Measurements from ENCODE around the gene TNFAIP6. TPM values are rescaled to one million over a fixed set of nuclear protein-coding genes. Genes with fewer than 3 reads are reported as not detected.
"Not testable (repeated sequence)": the region's sequence is repeated elsewhere in the genome, so short reads cannot be mapped to it uniquely, and the experiment has no call there.

The TNFAIP6 gene
- total and polyA plus RNA-seq, 3 experiments from 2014 or later = not detected

GRCh38 chr2:151334082-151334815 lies 23.1 kb upstream of the TNFAIP6 start:
- H3K4me3 ChIP-seq (ENCODE audit: low read length) = no peak overlapping the region
- no peak overlapping the region for H3K4me3 Mint-ChIP-seq
- no peak for DNase-seq
- H3K9me3 Mint-ChIP-seq = peaks cover 0 to 3% (median 0%) of the 10 kb centered on the region in 5 donors
- no peaks in the 10 kb centered on the region for H3K27me3 ChIP-seq (ENCODE audit: insufficient read depth, low read length, poor library complexity, severe bottlenecking)
- H3K4me1 Mint-ChIP-seq = no peaks in the 10 kb centered on the region
- no peaks in the 10 kb centered on the region for H3K36me3 ChIP-seq (ENCODE audit: insufficient read depth, low read length)
- H3K27ac Mint-ChIP-seq = no peak overlapping the region
- no peaks in the 10 kb centered on the region for H3K36me3 Mint-ChIP-seq
- H3K27ac ChIP-seq (ENCODE audit: low read depth, low read length) = no peak overlapping the region
- CTCF ChIA-PET = no interaction called here
- no peaks in the 10 kb centered on the region for H3K4me1 ChIP-seq (ENCODE audit: insufficient read depth, low read length)
- peaks cover 3 to 33% of the 10 kb centered on the region in 2 donors for H3K27me3 Mint-ChIP-seq
- H3K9me3 ChIP-seq (ENCODE audit: low read length) = no peaks in the 10 kb centered on the region
- POLR2A ChIA-PET = no interaction called here

GRCh38 chr2:151336863-151337371 lies 20.5 kb upstream of the TNFAIP6 start:
- H3K9me3 Mint-ChIP-seq = peaks cover 6 to 11% (median 10%) of the 10 kb centered on the region in 5 donors
- CTCF ChIA-PET = no interaction called here
- Histone ChIP-seq H3K36me3 (ENCODE audit: insufficient read depth, low read length) (no peaks in the 10 kb centered on the region), H3K27me3 (ENCODE audit: insufficient read depth, low read length, poor library complexity, severe bottlenecking) (no peaks in the 10 kb centered on the region), H3K4me3 (ENCODE audit: low read length) (no peak overlapping the region), H3K4me1 (ENCODE audit: insufficient read depth, low read length) (no peaks in the 10 kb centered on the region), H3K27ac (ENCODE audit: low read depth, low read length) (no peak overlapping the region), H3K9me3 (ENCODE audit: low read length) (no peaks in the 10 kb centered on the region)
- no peaks in the 10 kb centered on the region for H3K4me1 Mint-ChIP-seq
- H3K27me3 Mint-ChIP-seq = peaks cover 5 to 28% of the 10 kb centered on the region in 2 donors
- H3K36me3 Mint-ChIP-seq = peaks cover 0 to 7% (median 0%) of the 10 kb centered on the region in 3 donors
- POLR2A ChIA-PET = no interaction called here
- no peak for DNase-seq
- H3K27ac Mint-ChIP-seq = no peak overlapping the region
- H3K4me3 Mint-ChIP-seq = no peak overlapping the region

- H3K27me3 Mint-ChIP-seq = peaks cover 5 to 30% of the 10 kb centered on the region in 2 donors
- Histone ChIP-seq H3K4me3 (ENCODE audit: low read length) (no peak overlapping the region), H3K9me3 (ENCODE audit: low read length) (no peaks in the 10 kb centered on the region), H3K36me3 (ENCODE audit: insufficient read depth, low read length) (no peaks in the 10 kb centered on the region), H3K27ac (ENCODE audit: low read depth, low read length) (no peak overlapping the region), H3K27me3 (ENCODE audit: insufficient read depth, low read length, poor library complexity, severe bottlenecking) (no peaks in the 10 kb centered on the region), H3K4me1 (ENCODE audit: insufficient read depth, low read length) (no peaks in the 10 kb centered on the region)
- ChIA-PET POLR2A (no interaction called here), CTCF (no interaction called here)
- no peak for DNase-seq
- H3K27ac Mint-ChIP-seq = no peak overlapping the region
- H3K4me1 Mint-ChIP-seq = no peaks in the 10 kb centered on the region
- peaks cover 10 to 12% (median 10%) of the 10 kb centered on the region in 5 donors for H3K9me3 Mint-ChIP-seq
- H3K4me3 Mint-ChIP-seq = no peak overlapping the region
- peaks cover 0 to 7% (median 0%) of the 10 kb centered on the region in 3 donors for H3K36me3 Mint-ChIP-seq
Measured at GRCh38 chr2:151337643-151338042, 19.7 kb upstream of the TNFAIP6 start.

- no peak for DNase-seq
- Mint-ChIP-seq H3K27ac (no peak overlapping the region), H3K9me3 (peaks cover 10 to 12% (median 10%) of the 10 kb centered on the region in 5 donors), H3K36me3 (peaks cover 0 to 7% (median 0%) of the 10 kb centered on the region in 3 donors), H3K4me3 (no peak overlapping the region), H3K4me1 (no peaks in the 10 kb centered on the region), H3K27me3 (peaks cover 5 to 28% of the 10 kb centered on the region in 2 donors)
- no peak overlapping the region for H3K4me3 ChIP-seq (ENCODE audit: low read length)
- H3K36me3 ChIP-seq (ENCODE audit: insufficient read depth, low read length) = no peaks in the 10 kb centered on the region
- H3K4me1 ChIP-seq (ENCODE audit: insufficient read depth, low read length) = no peaks in the 10 kb centered on the region
- H3K27ac ChIP-seq (ENCODE audit: low read depth, low read length) = no peak overlapping the region
- no peaks in the 10 kb centered on the region for H3K27me3 ChIP-seq (ENCODE audit: insufficient read depth, low read length, poor library complexity, severe bottlenecking)
- ChIA-PET POLR2A (no interaction called here), CTCF (no interaction called here)
- no peaks in the 10 kb centered on the region for H3K9me3 ChIP-seq (ENCODE audit: low read length)
Measured at GRCh38 chr2:151338115-151338514, 19.3 kb upstream of the TNFAIP6 start.

GRCh38 chr2:151343073-151343472 lies 14.3 kb upstream of the TNFAIP6 start:
- peaks cover 2 to 10% of the 10 kb centered on the region in 2 donors for H3K27me3 Mint-ChIP-seq
- no peaks in the 10 kb centered on the region for H3K36me3 ChIP-seq (ENCODE audit: insufficient read depth, low read length)
- no peak overlapping the region for H3K4me3 ChIP-seq (ENCODE audit: low read length)
- no peak overlapping the region for H3K27ac Mint-ChIP-seq
- H3K27me3 ChIP-seq (ENCODE audit: insufficient read depth, low read length, poor library complexity, severe bottlenecking) = no peaks in the 10 kb centered on the region
- no peaks in the 10 kb centered on the region for H3K4me1 ChIP-seq (ENCODE audit: insufficient read depth, low read length)
- no peaks in the 10 kb centered on the region for H3K9me3 ChIP-seq (ENCODE audit: low read length)
- H3K27ac ChIP-seq (ENCODE audit: low read depth, low read length) = no peak overlapping the region
- no peak for DNase-seq
- POLR2A ChIA-PET = no interaction called here
- H3K4me3 Mint-ChIP-seq = no peak overlapping the region
- H3K9me3 Mint-ChIP-seq = peaks cover 12 to 17% (median 16%) of the 10 kb centered on the region in 5 donors
- peaks cover 0 to 12% (median 0%) of the 10 kb centered on the region in 3 donors for H3K36me3 Mint-ChIP-seq
- H3K4me1 Mint-ChIP-seq = no peaks in the 10 kb centered on the region
- CTCF ChIA-PET = no interaction called here

- H3K27me3 Mint-ChIP-seq = peaks cover 2 to 10% of the 10 kb centered on the region in 2 donors
- H3K9me3 Mint-ChIP-seq = peaks cover 12 to 17% (median 16%) of the 10 kb centered on the region in 5 donors
- H3K9me3 ChIP-seq (ENCODE audit: low read length); CTCF ChIA-PET; H3K4me1 ChIP-seq (ENCODE audit: insufficient read depth, low read length); DNase-seq; H3K27ac Mint-ChIP-seq; H3K36me3 ChIP-seq (ENCODE audit: insufficient read depth, low read length); H3K27me3 ChIP-seq (ENCODE audit: insufficient read depth, low read length, poor library complexity, severe bottlenecking); H3K4me1 Mint-ChIP-seq; H3K4me3 Mint-ChIP-seq; H3K4me3 ChIP-seq (ENCODE audit: low read length); POLR2A ChIA-PET; H3K27ac ChIP-seq (ENCODE audit: low read depth, low read length): not testable (repeated sequence)
- peaks cover 0 to 12% (median 0%) of the 10 kb centered on the region in 3 donors for H3K36me3 Mint-ChIP-seq
Measured at GRCh38 chr2:151344191-151344590, 13.2 kb upstream of the TNFAIP6 start.

GRCh38 chr2:151344906-151345305 lies 12.5 kb upstream of the TNFAIP6 start:
- no peak overlapping the region for H3K27ac Mint-ChIP-seq
- Histone ChIP-seq H3K4me1 (ENCODE audit: insufficient read depth, low read length) (no peaks in the 10 kb centered on the region), H3K27ac (ENCODE audit: low read depth, low read length) (no peak overlapping the region), H3K36me3 (ENCODE audit: insufficient read depth, low read length) (no peaks in the 10 kb centered on the region), H3K27me3 (ENCODE audit: insufficient read depth, low read length, poor library complexity, severe bottlenecking) (no peaks in the 10 kb centered on the region), H3K4me3 (ENCODE audit: low read length) (no peak overlapping the region), H3K9me3 (ENCODE audit: low read length) (no peaks in the 10 kb centered on the region)
- no peak for DNase-seq
- ChIA-PET POLR2A (no interaction called here), CTCF (no interaction called here)
- H3K4me3 Mint-ChIP-seq = no peak overlapping the region
- peaks cover 0 to 12% (median 0%) of the 10 kb centered on the region in 3 donors for H3K36me3 Mint-ChIP-seq
- H3K27me3 Mint-ChIP-seq = peaks cover 2 to 10% of the 10 kb centered on the region in 2 donors
- peaks cover 12 to 17% (median 16%) of the 10 kb centered on the region in 5 donors for H3K9me3 Mint-ChIP-seq
- H3K4me1 Mint-ChIP-seq = no peaks in the 10 kb centered on the region

GRCh38 chr2:151347294-151347693 lies 10.1 kb upstream of the TNFAIP6 start:
- H3K4me1 Mint-ChIP-seq = no peaks in the 10 kb centered on the region

More at GRCh38 chr2:151347294-151347693, 10.1 kb upstream of the TNFAIP6 start:
- Mint-ChIP-seq H3K4me3 (no peak overlapping the region), H3K27me3 (peaks cover 0 to under 1% of the 10 kb centered on the region in 2 donors), H3K27ac (no peak overlapping the region), H3K36me3 (peaks cover 0 to 5% (median 0%) of the 10 kb centered on the region in 3 donors), H3K9me3 (peaks cover 0 to 6% (median 6%) of the 10 kb centered on the region in 5 donors)
- H3K4me1 ChIP-seq (ENCODE audit: insufficient read depth, low read length) = no peaks in the 10 kb centered on the region
- DNase-seq = no peak
- no peak overlapping the region for H3K4me3 ChIP-seq (ENCODE audit: low read length)
- no peaks in the 10 kb centered on the region for H3K27me3 ChIP-seq (ENCODE audit: insufficient read depth, low read length, poor library complexity, severe bottlenecking)
- no peaks in the 10 kb centered on the region for H3K9me3 ChIP-seq (ENCODE audit: low read length)
- no peaks in the 10 kb centered on the region for H3K36me3 ChIP-seq (ENCODE audit: insufficient read depth, low read length)
- POLR2A ChIA-PET = no interaction called here
- CTCF ChIA-PET = no interaction called here
- no peak overlapping the region for H3K27ac ChIP-seq (ENCODE audit: low read depth, low read length)

All from CD8-positive, alpha-beta memory T cell (primary cell).